ENCODE data around the gene TECPR1.

TECPR1 gene

GRCh38 chr7:98251601-98252424 is at the start of gene TECPR1:
Gene TECPR1, minus strand, starts transcription at chr7:98252232. Its CDS starts 6,086 bp downstream, at chr7:98246146.
- DNase-seq (ENCODE audit: low read depth), result peak; percentile 90
- H3K4me3 ChIP-seq (ENCODE audit: low read depth, low read length), result peak within 1 kb of the TSS; percentile 75
- TF ChIP-seq CTCF (IDR thresholded peaks at IDR 0.05; ENCODE audit: control insufficient read depth, extremely low read depth, insufficient read depth), result no peak

DNA sequence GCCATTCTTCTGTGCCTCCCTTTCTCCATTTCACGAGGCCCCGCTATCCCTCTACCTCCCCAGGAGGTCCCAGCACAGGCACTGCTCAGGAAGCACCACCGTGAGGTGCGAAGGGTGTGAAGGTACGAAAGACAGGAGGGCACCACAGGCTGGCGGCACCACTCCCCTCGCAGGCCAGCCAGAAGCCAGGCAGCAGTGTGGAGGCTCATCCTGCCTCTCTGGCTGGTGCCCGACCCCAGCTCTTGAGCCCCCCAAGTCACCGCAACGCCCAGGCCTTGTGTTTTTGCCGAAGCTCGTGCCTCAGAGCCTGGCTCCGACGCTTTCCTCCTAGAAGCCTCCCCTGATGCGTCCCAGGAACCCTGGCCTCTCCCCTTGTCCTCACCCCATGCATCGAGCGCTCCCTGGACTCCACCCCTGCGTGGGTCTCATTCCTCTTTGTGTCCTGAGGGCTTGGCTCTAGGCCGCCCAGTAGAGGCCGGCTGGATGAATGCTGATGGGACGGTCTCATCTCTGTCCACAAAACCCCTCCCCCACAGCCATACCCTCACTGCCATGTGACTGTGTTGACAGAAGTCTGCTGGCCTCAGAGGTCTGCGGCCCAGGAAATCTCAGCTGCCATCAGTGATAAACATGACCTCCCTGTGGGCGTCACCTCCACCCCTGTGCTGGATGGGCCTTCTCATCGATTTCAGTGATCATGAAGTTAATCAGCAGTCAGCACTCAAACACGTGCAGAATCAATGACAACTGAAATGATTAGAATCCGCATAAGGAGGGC is 48.8 kb upstream of the TECPR1 start:
- no peak overlapping the region for H3K4me3 ChIP-seq (ENCODE audit: low read depth, low read length)
- DNase-seq (ENCODE audit: low read depth), result no peak
- no peak for TF ChIP-seq CTCF (IDR thresholded peaks at IDR 0.05; ENCODE audit: control insufficient read depth, extremely low read depth, insufficient read depth)

- DNase-seq (ENCODE audit: low read depth), result no peak
- no peak overlapping the region for H3K4me3 ChIP-seq (ENCODE audit: low read depth, low read length)
- no peak for TF ChIP-seq CTCF (IDR thresholded peaks at IDR 0.05; ENCODE audit: control insufficient read depth, extremely low read depth, insufficient read depth)
These were observed 45.7 kb upstream of the TECPR1 start for GRCh38 chr7:98297626-98298286.

DNA sequence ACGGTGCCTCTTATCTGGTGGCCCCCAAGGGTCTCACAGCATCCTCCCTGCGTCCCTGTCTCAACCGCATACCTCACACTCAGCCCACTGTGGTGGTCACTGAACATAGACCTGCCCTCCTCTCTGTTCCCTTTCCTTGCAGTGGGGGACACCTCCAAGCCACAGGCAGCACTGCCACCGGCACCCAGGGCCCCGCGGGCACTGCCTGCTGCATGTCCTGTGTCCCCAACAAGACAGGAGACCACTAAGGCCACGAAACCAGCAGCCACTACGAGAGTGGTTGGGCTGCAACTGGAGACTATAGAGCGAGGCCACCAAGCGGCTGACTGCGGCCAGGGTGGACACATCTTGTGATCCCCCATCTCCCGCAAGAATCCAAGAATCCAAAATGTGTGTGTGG is 44.8 kb upstream of the TECPR1 start:
- TF ChIP-seq CTCF (IDR thresholded peaks at IDR 0.05; ENCODE audit: control insufficient read depth, extremely low read depth, insufficient read depth), result no peak
- DNase-seq (ENCODE audit: low read depth), result no peak
- no peak overlapping the region for H3K4me3 ChIP-seq (ENCODE audit: low read depth, low read length)

- peak; percentile 47 for DNase-seq (ENCODE audit: low read depth)
- no peak overlapping the region for H3K4me3 ChIP-seq (ENCODE audit: low read depth, low read length)
- no peak for TF ChIP-seq CTCF (IDR thresholded peaks at IDR 0.05; ENCODE audit: control insufficient read depth, extremely low read depth, insufficient read depth)
These were observed 43.6 kb upstream of the TECPR1 start for GRCh38 chr7:98295467-98296192.

DNA sequence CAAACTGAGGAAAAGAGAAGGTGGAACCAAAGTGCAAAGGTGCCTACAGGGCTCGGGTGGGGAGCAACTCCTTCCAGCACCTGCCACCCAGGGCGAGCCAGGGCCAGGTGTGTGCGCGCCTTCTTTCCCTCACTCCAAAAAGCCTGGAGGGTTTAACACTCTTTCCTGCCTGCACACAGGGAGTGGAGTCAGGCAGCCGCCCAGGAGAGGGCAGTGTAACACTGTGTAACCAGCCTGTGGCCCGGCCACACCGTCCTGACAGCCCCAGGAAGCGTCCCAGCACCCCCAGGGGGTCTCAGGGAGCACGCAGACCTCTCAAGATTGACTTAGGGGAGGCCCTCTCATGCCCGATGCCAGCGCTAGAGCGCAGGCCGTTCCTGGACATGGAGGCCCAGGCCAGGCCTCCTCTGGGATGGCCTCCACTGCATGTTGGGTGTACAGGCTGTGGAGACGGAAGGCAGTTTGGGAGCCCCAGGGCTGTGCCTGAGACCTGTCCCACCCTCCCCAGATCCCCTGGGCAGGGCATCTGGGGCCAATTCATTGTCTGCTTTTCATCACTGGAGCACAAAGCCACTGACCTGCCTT is 42.9 kb upstream of the TECPR1 start:
- no peak for DNase-seq (ENCODE audit: low read depth)
- peak; percentile 87 for TF ChIP-seq CTCF (IDR thresholded peaks at IDR 0.05; ENCODE audit: control insufficient read depth, extremely low read depth, insufficient read depth)

More for the DNA sequence above, 42.9 kb upstream of the TECPR1 start:
- H3K4me3 ChIP-seq (ENCODE audit: low read depth, low read length), result no peak overlapping the region

Data from LNCaP clone FGC (cell line).